NCI-H1436 treated with DMSO at 0.1 percent for 48 hours (cell line): ENCODE results near the gene LRP5.

Source experiments
- DNase-seq: peaks from one replicate; lab custom pipeline; 2025; lab: John Stamatoyannopoulos, UW

The LRP5 gene

GRCh38 chr11:68347345-68347744 is 35.0 kb downstream of the LRP5 start:
- no peak for DNase-seq

- no peak for DNase-seq
Measured at GRCh38 chr11:68347841-68348240, 35.5 kb downstream of the LRP5 start.

GRCh38 chr11:68349461-68350249 is 37.3 kb downstream of the LRP5 start:
- DNase-seq, result no peak

- DNase-seq, result no peak
Measured at GRCh38 chr11:68350759-68351449, 38.5 kb downstream of the LRP5 start.

GRCh38 chr11:68351450-68352275 is 39.3 kb downstream of the LRP5 start:
- no peak for DNase-seq

- DNase-seq, result no peak
Measured at GRCh38 chr11:68352591-68352990, 40.2 kb downstream of the LRP5 start.

GRCh38 chr11:68353118-68353517 is 40.7 kb downstream of the LRP5 start:
- no peak for DNase-seq

GRCh38 chr11:68353669-68354068 is 41.3 kb downstream of the LRP5 start:
- no peak for DNase-seq

GRCh38 chr11:68354148-68354872 is 41.9 kb downstream of the LRP5 start:
- DNase-seq, result no peak

GRCh38 chr11:68355471-68355870 is 43.1 kb downstream of the LRP5 start:
- no peak for DNase-seq

- no peak for DNase-seq
Measured at GRCh38 chr11:68357568-68357967, 45.2 kb downstream of the LRP5 start.

- DNase-seq, result no peak
Measured at GRCh38 chr11:68358416-68358815, 46.0 kb downstream of the LRP5 start.

- no peak for DNase-seq
Measured at GRCh38 chr11:68361702-68362101, 49.3 kb downstream of the LRP5 start.

GRCh38 chr11:68362801-68363379 is 50.5 kb downstream of the LRP5 start:
- DNase-seq, result no peak

- DNase-seq, result no peak
Measured at GRCh38 chr11:68363776-68364175, 51.4 kb downstream of the LRP5 start.

- no peak for DNase-seq
Measured at GRCh38 chr11:68364581-68364980, 52.2 kb downstream of the LRP5 start.

GRCh38 chr11:68365943-68366435 is 53.6 kb downstream of the LRP5 start:
- DNase-seq, result no peak

GRCh38 chr11:68367252-68367651 is 54.9 kb downstream of the LRP5 start:
- DNase-seq, result no peak

- no peak for DNase-seq
Measured at GRCh38 chr11:68369756-68370155, 57.4 kb downstream of the LRP5 start.

- no peak for DNase-seq
Measured at GRCh38 chr11:68370211-68371111, 58.1 kb downstream of the LRP5 start.
